Right lobe of liver (tissue), 4 donors: ENCODE data around the gene IFITM10.

Source experiments
- POLR2A ChIP-seq: fragments of 450-650 bp; IDR thresholded peaks from one replicate; pipeline ENCODE4 v1.6.1; 2017; ENCODE audit warnings: antibody characterized with exemption, mild to moderate bottlenecking
- TF ChIP-seq, protein P1 (sequence below), 4 donors: fragments of 200-600 bp in 3 of 4; fragments of 450-650 bp in 1 of 4; IDR thresholded peaks; one replicate each; pipeline versions ENCODE4 v1.5.1 to v1.8.0; 2016 to 2022; ENCODE audit warnings: antibody characterized with exemption in 4 of 4, mild to moderate bottlenecking in 2 of 4
- donor health status: DM: no; HTN: no; CAD: no.
- donor health status: DM: no; HTN: no; CAD: no.
- donor health status: DM: no; HTN: yes; CAD: no.

DNA sequence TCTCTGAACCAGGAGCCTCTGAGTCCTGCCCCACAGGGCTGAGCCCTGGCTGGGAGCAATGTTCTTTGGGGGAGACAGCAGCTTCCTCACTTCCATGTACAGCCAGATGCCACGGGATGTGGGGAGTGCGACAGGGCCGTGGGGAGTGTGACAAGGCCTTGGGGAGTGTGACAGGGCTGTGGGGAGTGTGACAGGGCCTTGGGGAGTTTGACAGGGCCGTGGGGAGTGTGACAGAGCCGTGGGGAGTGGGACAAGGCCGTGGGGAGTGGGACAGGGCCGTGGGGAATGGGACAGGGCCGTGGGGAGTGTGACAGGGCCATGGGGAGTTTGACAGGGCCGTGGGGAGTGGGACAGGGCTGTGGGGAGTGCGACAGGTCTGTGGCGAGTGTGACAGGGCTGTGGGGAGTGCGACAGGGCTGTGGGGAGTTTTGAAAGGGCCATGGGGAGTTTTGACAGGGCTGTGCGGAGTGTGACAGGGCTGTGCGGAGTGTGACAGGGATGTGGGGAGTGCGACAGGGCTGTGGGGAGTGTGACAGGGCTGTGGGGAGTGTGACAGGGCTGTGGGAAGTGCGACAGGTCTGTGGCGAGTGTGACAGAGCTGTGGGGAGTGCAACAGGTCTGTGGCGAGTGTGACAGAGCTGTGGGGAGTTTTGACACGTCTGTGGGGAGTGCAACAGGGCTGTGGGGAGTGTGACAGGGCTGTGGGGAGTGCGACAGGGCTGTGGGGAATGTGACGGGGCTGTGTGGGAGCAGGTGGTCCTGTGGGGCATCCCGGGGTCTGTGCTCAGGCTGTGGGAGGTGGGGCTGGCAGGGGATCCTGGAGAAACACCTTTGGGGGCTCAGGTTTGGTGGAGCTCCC is 60.0 kb downstream of the IFITM10 start:
- TF ChIP-seq POLR2A, result no peak
- TF ChIP-seq, protein P1, sequence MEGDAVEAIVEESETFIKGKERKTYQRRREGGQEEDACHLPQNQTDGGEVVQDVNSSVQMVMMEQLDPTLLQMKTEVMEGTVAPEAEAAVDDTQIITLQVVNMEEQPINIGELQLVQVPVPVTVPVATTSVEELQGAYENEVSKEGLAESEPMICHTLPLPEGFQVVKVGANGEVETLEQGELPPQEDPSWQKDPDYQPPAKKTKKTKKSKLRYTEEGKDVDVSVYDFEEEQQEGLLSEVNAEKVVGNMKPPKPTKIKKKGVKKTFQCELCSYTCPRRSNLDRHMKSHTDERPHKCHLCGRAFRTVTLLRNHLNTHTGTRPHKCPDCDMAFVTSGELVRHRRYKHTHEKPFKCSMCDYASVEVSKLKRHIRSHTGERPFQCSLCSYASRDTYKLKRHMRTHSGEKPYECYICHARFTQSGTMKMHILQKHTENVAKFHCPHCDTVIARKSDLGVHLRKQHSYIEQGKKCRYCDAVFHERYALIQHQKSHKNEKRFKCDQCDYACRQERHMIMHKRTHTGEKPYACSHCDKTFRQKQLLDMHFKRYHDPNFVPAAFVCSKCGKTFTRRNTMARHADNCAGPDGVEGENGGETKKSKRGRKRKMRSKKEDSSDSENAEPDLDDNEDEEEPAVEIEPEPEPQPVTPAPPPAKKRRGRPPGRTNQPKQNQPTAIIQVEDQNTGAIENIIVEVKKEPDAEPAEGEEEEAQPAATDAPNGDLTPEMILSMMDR (IDR thresholded peaks at IDR 0.05), result no peak
